ENCODE results near the gene SETBP1.

The SETBP1 gene

GRCh38 chr18:44805643-44806042, 125.0 kb downstream of the SETBP1 start:
- H3K4me3 ChIP-seq (ENCODE audit: low read depth, low read length), result no peak overlapping the region
- TF ChIP-seq CTCF (IDR thresholded peaks at IDR 0.05; ENCODE audit: control insufficient read depth, extremely low read depth, insufficient read depth), result no peak
- DNase-seq (ENCODE audit: low read depth), result no peak

- DNase-seq (ENCODE audit: low read depth), result no peak
- TF ChIP-seq CTCF (IDR thresholded peaks at IDR 0.05; ENCODE audit: control insufficient read depth, extremely low read depth, insufficient read depth), result no peak
- no peak overlapping the region for H3K4me3 ChIP-seq (ENCODE audit: low read depth, low read length)
These were observed 127.1 kb downstream of the SETBP1 start for GRCh38 chr18:44807766-44808165.

- TF ChIP-seq CTCF (IDR thresholded peaks at IDR 0.05; ENCODE audit: control insufficient read depth, extremely low read depth, insufficient read depth), result no peak
- no peak for DNase-seq (ENCODE audit: low read depth)
- H3K4me3 ChIP-seq (ENCODE audit: low read depth, low read length), result no peak overlapping the region
These were observed 131.0 kb downstream of the SETBP1 start for GRCh38 chr18:44811572-44812125.

DNA sequence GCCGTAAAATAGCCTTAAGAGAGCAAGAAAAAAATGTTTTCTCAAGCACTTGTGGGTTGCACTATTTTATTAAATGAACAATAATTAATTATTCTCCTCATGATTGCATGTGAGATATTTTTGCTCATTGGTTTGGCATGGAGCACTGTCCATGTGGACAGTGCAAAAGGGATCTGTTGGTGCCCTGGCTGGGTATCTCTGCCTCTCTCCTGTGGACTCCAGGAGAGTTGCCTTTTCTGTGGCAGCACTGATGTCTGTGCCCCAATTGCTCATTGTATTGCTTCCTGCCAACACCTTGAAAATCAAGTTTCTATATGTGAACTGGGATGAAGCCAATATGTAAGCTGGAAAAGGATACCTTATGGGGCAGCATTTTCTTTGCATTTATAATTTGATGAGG, 131.7 kb downstream of the SETBP1 start:
- DNase-seq (ENCODE audit: low read depth), result no peak
- TF ChIP-seq CTCF (IDR thresholded peaks at IDR 0.05; ENCODE audit: control insufficient read depth, extremely low read depth, insufficient read depth), result no peak

DNA sequence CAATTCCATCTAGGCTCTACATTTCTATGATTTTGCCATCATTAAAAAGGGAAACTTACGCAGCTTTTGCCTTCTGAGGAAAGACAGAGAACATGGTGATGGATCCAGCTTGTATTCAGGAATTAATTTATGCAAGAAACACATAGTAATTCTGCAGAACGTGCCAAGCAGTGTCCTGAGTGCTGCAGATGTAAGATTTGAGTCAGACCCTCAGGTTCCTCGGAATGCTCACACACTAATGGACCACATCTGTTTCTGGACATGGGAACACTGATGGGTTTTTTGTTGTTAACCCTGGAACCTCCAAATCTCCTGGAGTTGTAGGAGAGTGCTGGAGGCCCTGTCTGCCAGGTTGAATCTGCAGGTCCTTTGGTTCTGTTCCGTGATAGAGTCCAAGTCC, 132.9 kb downstream of the SETBP1 start:
- DNase-seq (ENCODE audit: low read depth), result no peak

More for the DNA sequence above, 131.7 kb downstream of the SETBP1 start:
- no peak overlapping the region for H3K4me3 ChIP-seq (ENCODE audit: low read depth, low read length)

DNA sequence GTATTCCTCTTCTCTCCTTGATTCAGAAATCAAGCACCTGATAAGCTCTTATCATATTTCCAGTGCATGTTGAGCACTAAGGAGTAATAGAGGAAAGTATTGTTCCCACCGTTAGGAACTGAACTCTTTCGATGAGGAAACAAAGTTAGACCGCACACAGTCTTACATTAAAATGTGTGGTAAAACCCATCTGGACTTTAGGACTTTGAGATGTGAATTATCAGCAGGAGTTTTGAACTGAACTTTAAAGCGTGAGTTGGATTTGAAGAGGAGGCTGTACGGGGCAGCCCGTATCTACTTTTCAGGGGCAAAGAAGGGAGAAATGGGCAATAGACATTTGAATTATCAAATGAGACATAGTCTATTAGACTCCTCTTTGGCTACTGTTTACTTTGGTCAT, 134.4 kb downstream of the SETBP1 start:
- H3K4me3 ChIP-seq (ENCODE audit: low read depth, low read length), result no peak overlapping the region
- no peak for DNase-seq (ENCODE audit: low read depth)
- TF ChIP-seq CTCF (IDR thresholded peaks at IDR 0.05; ENCODE audit: control insufficient read depth, extremely low read depth, insufficient read depth), result no peak

More for the DNA sequence above, 132.9 kb downstream of the SETBP1 start:
- TF ChIP-seq CTCF (IDR thresholded peaks at IDR 0.05; ENCODE audit: control insufficient read depth, extremely low read depth, insufficient read depth), result no peak
- no peak overlapping the region for H3K4me3 ChIP-seq (ENCODE audit: low read depth, low read length)

DNA sequence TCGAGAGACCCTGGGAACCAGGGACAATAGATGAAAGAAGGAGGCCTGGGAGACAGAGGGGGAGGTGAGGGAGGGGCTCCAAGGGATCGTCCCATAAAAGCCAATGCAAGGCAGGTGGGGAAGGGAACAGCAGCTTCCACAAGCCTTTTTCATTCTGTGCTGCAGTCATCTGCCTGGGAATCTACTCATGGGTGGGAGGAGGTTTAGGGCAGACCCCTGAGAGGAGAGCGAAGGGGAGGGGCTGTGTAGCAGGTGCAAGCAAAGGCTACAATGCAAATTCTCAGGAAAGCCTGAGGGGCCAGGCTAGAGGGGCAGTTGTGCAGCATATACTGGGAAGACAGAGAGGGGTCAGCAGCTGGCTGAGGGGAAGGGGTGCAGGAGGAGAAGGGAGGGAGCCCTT, 135.4 kb downstream of the SETBP1 start:
- TF ChIP-seq CTCF (IDR thresholded peaks at IDR 0.05; ENCODE audit: control insufficient read depth, extremely low read depth, insufficient read depth), result no peak
- no peak for DNase-seq (ENCODE audit: low read depth)
- no peak overlapping the region for H3K4me3 ChIP-seq (ENCODE audit: low read depth, low read length)
